ENCODE measurements around the gene COL5A3.

COL5A3 gene

DNA sequence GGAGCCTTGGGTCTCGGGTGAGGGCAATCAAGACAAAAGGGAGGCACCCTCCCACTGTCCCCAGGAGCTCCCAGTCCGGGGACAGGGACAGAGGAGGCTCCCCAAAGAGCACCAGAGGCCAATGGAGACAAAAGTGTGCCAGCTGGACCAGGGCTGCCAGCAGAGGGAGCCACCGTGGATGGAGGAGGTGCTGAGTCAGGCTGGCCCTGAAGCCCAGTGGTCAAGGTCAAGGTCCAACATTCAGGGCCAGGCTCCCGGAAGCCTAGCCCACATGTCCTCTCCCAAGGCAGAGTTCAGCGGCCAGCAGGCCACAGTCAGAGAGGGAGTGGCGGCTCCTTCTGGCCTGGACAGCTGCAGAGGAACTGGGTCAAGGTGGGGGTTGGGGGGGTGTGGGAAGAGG, 8.4 kb downstream of the COL5A3 start:
- DNase-seq (ENCODE audit: low spot score), result peak; percentile 58
- TF ChIP-seq, protein P1, sequence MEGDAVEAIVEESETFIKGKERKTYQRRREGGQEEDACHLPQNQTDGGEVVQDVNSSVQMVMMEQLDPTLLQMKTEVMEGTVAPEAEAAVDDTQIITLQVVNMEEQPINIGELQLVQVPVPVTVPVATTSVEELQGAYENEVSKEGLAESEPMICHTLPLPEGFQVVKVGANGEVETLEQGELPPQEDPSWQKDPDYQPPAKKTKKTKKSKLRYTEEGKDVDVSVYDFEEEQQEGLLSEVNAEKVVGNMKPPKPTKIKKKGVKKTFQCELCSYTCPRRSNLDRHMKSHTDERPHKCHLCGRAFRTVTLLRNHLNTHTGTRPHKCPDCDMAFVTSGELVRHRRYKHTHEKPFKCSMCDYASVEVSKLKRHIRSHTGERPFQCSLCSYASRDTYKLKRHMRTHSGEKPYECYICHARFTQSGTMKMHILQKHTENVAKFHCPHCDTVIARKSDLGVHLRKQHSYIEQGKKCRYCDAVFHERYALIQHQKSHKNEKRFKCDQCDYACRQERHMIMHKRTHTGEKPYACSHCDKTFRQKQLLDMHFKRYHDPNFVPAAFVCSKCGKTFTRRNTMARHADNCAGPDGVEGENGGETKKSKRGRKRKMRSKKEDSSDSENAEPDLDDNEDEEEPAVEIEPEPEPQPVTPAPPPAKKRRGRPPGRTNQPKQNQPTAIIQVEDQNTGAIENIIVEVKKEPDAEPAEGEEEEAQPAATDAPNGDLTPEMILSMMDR (IDR thresholded peaks at IDR 0.05; ENCODE audit: borderline replicate concordance, control extremely low read depth, extremely low read depth, insufficient read depth, missing control alignments), result peak; percentile 30
- in situ Hi-C loops (cut with MboI; ENCODE audit: low sequenced_read_pairs, unreplicated experiment), result no loop called here

DNA sequence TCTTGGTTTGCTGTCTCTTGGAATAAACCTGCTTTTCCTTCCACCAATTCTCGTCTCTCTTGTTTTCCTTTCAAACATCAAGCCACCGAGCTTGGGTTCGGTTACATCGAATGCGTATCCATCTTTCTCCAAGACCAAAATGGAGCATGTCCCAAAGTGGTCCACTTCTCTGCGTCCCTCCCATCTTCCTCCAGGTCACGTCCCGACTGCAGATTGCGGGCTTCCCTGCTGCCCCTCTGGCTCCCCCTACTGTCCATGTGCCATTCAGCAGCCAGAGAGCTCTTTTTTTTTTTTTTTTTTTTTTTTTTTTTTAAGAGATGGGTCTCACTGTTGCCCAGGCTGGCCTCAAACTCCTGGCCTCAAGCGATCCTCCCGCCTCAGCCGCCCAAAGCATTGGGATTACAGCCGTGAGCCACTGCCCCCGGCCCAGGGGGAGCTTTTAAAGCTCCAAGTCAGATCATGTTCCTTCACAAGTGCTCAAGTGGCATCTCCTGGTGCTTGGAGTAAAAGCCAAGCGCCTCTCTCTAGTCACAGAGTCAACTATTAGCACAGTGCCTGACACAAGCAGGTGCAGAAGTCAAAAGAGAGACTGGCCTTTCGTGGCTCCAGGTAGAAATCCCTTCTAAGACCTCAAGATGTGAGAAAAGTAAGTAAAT, 10.0 kb downstream of the COL5A3 start:
- TF ChIP-seq, protein P1 (IDR thresholded peaks at IDR 0.05; ENCODE audit: borderline replicate concordance, control extremely low read depth, extremely low read depth, insufficient read depth, missing control alignments), result peak; percentile 71
- in situ Hi-C loops (cut with MboI; ENCODE audit: low sequenced_read_pairs, unreplicated experiment), result no loop called here
- DNase-seq (ENCODE audit: low spot score), result peak; percentile 90

DNA sequence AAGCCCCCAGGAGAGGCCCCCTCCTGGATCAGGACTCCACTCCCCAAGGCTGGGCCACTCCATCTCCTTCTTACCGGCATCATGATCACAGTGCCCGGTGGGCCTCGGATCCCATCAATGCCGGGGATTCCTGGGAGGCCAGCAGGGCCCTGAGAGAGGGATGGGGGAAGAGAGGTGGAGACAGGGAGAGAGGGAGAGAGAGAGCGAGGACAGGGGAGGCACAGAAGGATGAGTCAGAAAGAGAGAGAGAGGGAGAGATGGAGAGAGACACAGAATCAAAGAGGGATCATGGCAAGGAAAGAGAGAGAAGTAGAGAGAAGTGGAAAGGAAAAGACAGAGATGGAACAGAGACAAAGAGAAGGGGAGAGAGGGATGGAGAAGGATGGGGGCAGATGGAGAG, 13.8 kb downstream of the COL5A3 start:
- in situ Hi-C loops (cut with MboI; ENCODE audit: low sequenced_read_pairs, unreplicated experiment), result no loop called here
- TF ChIP-seq, protein P1 (IDR thresholded peaks at IDR 0.05; ENCODE audit: borderline replicate concordance, control extremely low read depth, extremely low read depth, insufficient read depth, missing control alignments), result no peak
- DNase-seq (ENCODE audit: low spot score), result no peak

DNA sequence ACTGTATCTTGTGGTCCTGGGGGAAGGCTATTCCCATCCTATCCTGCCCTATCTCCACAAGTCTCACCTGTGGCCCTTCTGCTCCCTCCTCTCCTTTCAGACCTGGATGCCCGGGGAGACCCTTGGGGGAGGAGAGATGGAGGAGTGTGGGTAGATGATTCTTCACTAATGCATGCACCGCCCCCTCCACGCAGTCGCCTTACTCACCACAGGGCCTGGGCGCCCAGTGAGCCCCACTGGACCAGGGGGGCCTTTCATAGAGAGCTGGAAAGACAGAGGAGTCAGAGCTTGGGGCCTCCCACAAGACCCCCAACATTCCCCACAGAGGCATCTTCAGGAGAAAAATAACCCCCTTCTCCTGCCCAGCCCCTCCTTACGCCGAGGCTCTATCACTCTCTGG, 14.3 kb downstream of the COL5A3 start:
- TF ChIP-seq, protein P1 (IDR thresholded peaks at IDR 0.05; ENCODE audit: borderline replicate concordance, control extremely low read depth, extremely low read depth, insufficient read depth, missing control alignments), result no peak
- no peak for DNase-seq (ENCODE audit: low spot score)
- in situ Hi-C loops (cut with MboI; ENCODE audit: low sequenced_read_pairs, unreplicated experiment), result no loop called here

DNA sequence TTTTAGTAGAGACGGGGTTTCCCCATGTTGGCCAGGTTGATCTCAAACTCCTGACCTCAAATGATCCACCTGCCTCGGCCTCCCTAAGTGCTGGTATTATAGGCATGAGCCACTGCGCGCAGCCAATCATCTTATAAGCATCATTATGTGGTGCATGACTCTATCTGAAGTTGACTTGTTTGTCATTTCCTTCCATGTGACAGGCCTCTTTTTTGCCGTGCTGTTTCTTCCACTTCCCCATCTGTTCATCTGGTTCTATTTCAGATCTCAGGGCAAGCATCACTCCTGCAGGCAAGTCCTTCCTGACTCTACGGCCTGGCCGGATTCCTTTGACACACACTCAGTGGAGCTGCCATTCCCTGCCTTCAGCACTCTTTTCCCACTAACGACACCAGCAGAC, 15.2 kb downstream of the COL5A3 start:
- TF ChIP-seq, protein P1 (IDR thresholded peaks at IDR 0.05; ENCODE audit: borderline replicate concordance, control extremely low read depth, extremely low read depth, insufficient read depth, missing control alignments), result no peak
- DNase-seq (ENCODE audit: low spot score), result no peak
- in situ Hi-C loops (cut with MboI; ENCODE audit: low sequenced_read_pairs, unreplicated experiment), result no loop called here

DNA sequence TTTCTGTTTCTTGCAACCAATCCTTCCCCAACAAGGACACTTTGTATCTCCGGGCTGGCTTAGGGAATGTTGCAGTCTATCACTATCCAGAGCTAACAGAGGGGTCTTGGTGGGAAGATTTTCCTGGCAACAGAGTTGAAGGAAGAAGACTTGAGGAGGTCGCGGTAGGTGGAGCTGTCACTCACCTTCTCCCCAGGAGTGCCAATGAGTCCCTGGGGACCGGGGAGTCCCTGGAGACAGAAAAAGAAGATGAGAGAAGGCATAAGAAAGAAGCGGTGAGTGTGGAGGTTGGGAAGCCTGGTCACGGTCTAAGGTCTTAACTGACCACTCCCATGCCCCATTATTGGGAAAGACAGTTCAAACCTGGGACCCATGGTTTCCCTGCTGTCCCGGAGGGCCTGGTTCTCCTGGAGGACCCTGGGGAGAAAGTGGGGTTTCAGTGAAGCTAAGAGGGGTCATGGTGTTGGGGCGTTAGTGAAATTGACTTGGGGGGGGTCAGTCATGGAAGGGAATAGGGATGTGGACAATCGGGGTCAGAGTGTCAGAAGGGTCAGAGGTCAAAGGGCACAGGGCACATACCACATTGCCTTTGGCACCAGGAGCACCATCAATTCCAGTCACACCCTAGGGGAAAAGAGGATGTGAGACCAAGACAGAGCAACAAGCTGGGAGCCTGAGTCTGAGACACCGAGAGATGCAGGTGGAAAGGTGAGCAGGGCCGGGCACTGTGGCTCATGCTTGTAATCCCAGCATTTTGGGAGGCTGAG, 18.7 kb downstream of the COL5A3 start:
- no peak for DNase-seq (ENCODE audit: low spot score)
- TF ChIP-seq, protein P1 (IDR thresholded peaks at IDR 0.05; ENCODE audit: borderline replicate concordance, control extremely low read depth, extremely low read depth, insufficient read depth, missing control alignments), result no peak
- in situ Hi-C loops (cut with MboI; ENCODE audit: low sequenced_read_pairs, unreplicated experiment), result no loop called here
